HG03097 (cell line): ENCODE data around the gene WASL.
"Not testable (repeated sequence)": the region's sequence is repeated elsewhere in the genome, so short reads cannot be mapped to it uniquely, and the experiment has no call there.

Experiments used
- ATAC-seq: cut with Tn5 transposase; IDR thresholded peaks from one replicate; pipeline ENCODE4 v1.9.1; 2021; ENCODE audit not compliant: unreplicated experiment, low FRiP score

WASL gene

GRCh38 chr7:123748734-123749536 is at the start of gene WASL:
WASL (minus strand) TSS chr7:123749003; CDS start chr7:123748734, 269 bp downstream.
- peak; percentile 75 for ATAC-seq

GRCh38 chr7:123797673-123798531 is 49.1 kb upstream of the WASL start:
- no peak for ATAC-seq

- no peak for ATAC-seq
Observed at GRCh38 chr7:123796568-123796967, 47.8 kb upstream of the WASL start.

GRCh38 chr7:123795917-123796316 is 47.1 kb upstream of the WASL start:
- ATAC-seq = no peak

- not testable (repeated sequence) for ATAC-seq
Observed at GRCh38 chr7:123795116-123795515, 46.3 kb upstream of the WASL start.

- no peak for ATAC-seq
Observed at GRCh38 chr7:123792547-123792946, 43.7 kb upstream of the WASL start.

GRCh38 chr7:123791001-123791400 is 42.2 kb upstream of the WASL start:
- ATAC-seq = no peak

- ATAC-seq = no peak
Observed at GRCh38 chr7:123789817-123790216, 41.0 kb upstream of the WASL start.

GRCh38 chr7:123789206-123789784 is 40.5 kb upstream of the WASL start:
- no peak for ATAC-seq

GRCh38 chr7:123788584-123788983 is 39.8 kb upstream of the WASL start:
- no peak for ATAC-seq

- ATAC-seq = no peak
Observed at GRCh38 chr7:123787220-123788007, 38.6 kb upstream of the WASL start.

- no peak for ATAC-seq
Observed at GRCh38 chr7:123784263-123784662, 35.5 kb upstream of the WASL start.

GRCh38 chr7:123783820-123784219 is 35.0 kb upstream of the WASL start:
- no peak for ATAC-seq

- ATAC-seq = no peak
Observed at GRCh38 chr7:123782071-123782798, 33.4 kb upstream of the WASL start.

- ATAC-seq = not testable (repeated sequence)
Observed at GRCh38 chr7:123780472-123780871, 31.7 kb upstream of the WASL start.

- no peak for ATAC-seq
Observed at GRCh38 chr7:123774496-123774895, 25.7 kb upstream of the WASL start.

- ATAC-seq = no peak
Observed at GRCh38 chr7:123773481-123773880, 24.7 kb upstream of the WASL start.

- no peak for ATAC-seq
Observed at GRCh38 chr7:123772652-123773051, 23.8 kb upstream of the WASL start.

GRCh38 chr7:123771846-123772245 is 23.0 kb upstream of the WASL start:
- no peak for ATAC-seq

- no peak for ATAC-seq
Observed at GRCh38 chr7:123771256-123771655, 22.5 kb upstream of the WASL start.
